ENCODE results near the gene THSD4.

Gene THSD4

DNA sequence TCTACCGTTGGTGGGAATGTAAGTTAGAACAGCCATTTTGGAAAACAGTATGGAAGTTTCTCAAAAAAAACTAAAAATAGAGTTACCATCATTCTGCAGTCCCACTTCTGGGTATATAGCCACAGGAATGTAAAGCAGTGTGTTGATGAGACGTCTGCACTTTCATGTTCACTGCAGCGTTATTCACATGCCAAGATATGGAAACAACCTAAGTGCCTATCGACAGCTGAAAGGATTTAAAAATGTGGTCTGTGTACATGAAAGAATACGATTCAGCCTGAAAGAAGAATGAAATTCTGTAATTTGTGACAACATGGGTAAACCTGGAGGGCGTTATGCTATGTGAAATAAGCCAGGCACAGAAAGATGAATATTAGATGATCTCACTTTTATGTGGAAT lies 157.7 kb downstream of the THSD4 start:
- DNase-seq: no peak

DNA sequence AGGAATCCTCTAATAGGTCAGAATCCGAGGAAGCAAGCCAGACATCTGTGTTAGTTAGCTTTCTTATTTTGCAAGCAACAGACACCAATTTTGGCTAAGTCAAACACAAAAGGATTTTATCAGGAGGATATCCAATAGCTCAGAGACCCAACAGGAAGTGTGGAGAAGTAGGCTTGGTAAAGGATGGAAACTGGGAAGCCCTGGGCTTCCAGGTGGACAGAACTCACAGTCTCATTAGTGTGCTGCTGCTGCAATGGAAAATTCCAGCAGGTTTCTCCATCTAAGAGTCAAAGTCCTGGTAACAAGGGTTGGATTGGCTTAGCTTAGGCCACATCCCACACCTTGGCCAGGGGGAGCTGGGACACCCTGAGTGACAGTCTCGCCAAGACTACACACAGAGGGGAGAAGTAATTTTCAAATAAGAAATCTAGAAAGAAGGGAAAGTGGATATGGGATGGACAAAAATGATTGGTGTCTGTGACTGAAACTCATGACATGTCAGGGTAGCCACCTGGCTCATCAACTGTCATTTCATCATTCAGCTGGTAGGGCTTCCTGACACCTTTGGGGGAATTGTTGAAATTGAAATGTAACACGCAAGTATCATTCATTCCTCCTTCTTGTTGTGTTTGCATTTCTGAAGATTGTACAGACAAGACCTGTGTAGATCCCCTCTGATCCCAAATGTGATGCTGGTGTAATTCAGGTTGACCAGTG lies 158.6 kb downstream of the THSD4 start:
- DNase-seq: no peak

DNA sequence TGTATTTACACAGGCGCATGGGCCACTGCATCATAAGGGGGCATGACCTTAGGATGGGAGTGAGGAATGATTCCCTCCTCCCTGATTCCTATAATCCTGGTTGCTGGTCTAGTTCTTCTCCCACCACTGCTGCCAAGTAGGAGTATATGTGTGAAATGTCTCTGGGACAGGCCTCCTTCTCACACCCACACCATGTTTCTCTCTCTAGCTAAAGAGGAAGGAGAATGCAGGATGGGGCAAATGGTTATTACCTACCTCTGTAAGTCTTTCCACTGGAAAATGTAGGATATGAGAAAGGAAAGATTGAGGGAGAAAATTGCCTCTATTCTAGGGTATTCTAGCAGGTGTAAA lies 159.2 kb downstream of the THSD4 start:
- DNase-seq: no peak

DNA sequence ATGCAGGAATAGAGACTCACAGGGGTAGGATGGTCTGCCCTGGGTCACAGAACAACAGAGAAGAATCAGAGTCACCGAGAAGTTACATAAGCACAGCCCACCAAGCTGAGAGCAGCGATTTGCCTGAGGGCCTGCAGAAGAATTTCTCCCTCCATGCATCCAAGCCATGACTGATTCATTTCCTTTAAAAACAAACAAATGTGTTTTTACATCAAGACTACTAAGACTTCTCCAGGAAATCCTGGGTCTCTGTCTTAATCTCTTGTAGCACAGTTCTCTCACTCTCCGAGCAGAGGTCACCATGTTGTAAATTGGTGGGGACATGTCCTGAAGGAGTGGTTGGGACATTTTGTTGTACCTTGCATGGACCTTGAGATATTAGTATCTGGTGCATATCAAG lies 159.8 kb downstream of the THSD4 start:
- DNase-seq: no peak

DNA sequence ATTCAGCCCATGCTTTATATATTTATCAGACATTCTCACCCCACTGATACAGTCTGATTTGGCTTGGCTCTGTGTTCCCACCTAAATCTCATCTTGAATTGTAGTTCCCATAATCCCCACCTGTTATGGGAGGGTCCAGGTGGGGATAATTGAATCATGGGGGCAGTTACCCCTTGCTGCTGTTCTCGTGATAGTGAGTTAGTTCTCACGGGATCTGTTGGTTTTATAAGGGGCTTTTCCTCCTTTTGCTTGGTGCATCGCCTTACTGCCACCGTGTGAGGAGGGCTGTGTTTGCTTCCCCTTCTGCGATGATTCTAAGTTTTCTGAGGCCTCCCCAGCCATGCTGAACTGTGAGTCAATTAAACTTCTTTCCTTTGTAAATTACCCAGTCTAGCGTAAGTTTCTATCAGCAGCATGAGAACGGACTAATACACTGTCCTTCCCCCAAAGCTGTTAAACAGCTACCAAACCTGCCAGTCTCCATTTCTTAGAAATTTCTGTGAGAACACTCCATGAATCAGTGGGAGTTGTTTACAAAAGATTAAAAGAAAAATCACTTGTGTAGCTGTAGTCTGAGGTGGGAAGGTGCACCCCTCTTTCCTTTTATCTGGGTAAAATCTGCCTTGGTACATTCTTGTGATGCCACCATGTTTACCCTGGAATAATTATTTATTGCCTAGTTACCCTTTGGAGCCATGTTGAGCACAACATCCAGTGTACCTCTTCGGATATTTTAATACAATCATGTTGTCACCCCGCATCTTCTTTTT lies 160.5 kb downstream of the THSD4 start:
- no peak for DNase-seq

DNA sequence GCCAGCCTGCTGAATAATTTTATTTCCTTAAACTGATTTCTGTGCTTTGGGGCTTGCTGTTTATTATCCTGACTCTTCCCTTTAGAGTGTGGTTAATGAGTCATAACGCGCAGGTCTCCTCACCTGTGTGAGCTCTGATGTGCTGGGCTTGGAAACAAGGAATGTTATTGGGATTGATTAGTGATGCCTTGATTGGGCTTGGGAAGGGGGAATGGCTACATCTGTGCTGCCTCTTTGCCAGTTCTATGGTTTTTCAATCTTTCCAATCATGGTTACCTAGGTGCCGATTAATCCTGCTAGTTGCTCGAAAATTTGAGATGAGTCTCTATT lies 161.0 kb downstream of the THSD4 start:
- DNase-seq: no peak

DNA sequence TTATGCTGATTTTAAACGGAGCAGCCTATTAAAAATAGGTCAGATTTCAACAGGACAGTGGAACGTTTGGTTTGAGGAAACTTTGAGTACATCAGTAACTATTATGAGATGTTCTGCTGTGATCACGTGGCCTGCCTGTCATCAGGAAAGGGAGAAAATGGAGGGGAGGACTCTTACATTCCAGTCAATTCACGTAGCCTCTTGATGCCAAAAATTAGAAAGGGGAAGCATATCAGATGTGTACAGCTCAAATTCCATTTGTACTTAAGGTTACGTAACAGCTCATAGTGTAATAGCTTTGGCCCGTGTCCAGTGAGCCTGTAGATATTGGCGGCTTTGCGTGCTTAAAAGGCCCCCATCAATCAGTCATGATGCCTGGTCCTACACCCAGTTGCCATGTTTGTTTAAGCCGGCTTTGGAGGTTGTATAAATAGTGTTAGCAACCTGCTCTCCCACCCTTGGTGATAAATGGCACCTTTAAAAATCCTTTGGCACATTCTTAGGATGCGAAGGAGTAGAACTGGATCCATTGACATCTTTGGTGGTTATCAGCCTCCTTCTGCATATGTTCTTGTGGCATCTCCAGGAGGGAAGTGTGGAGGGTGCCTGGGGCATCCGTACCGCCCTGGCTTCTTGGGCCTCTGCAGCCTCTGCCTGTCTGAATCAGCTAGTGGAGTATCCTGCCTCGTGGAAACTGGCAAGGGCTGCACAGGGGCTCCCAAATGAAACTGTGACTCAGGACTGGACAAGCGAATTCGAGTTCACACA lies 163.9 kb downstream of the THSD4 start:
- DNase-seq: no peak

DNA sequence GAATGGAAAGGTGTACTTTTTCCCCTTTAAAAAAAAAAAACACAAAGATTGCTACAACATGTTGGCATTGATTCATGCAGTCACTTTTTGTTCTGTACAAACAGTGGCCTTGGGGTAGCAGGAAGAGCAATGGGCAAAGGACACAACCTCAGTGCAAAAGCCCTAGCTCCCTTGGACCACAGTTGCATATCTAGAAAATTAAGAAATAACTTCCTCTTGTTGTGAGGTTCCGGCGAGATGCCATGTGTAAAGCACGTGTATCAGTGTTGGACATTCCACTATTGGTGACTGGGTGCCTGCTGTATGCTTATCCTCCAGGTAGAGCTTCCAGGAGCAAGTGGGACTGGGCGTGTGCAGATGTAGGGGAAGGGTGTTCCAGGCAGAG lies 164.5 kb downstream of the THSD4 start:
- DNase-seq: no peak

DNA sequence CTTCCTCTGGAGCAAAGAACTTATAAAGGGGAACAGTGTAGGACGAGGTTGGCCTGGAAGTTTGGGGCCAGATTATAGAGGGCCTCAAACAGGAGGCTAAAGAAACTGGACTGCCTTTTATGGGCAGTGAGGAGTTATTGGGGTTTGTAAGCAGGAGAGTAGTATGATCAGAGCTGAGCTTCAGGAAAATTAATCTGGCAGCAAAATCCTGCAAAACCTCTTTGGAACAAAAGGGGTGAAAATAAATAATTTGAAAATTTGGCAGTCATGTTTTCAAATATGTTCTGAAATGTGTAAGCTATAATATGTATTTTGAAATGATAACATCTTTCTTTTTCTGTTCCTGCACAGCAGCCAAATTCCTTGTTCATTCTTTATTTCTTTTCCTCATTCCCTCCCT lies 164.9 kb downstream of the THSD4 start:
- DNase-seq: no peak

DNA sequence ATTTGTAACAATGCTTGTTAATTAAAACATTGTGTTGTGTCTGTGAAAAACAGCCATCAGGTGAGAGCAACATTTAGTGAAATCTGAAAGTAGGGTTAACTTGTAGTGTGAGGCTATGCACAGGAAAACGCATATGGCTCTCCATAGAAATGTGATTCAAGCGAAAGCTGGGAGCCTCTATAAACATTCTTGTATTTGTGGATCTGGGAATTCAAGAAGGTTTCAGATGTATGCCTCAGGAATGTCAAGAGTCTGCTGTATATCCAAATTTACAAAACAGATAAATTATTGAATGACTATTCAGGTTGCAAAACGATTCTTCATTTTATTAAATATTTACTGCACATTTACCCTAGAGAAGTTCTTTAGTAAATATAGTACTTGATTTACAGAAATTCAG lies 166.0 kb downstream of the THSD4 start:
- DNase-seq: no peak

DNA sequence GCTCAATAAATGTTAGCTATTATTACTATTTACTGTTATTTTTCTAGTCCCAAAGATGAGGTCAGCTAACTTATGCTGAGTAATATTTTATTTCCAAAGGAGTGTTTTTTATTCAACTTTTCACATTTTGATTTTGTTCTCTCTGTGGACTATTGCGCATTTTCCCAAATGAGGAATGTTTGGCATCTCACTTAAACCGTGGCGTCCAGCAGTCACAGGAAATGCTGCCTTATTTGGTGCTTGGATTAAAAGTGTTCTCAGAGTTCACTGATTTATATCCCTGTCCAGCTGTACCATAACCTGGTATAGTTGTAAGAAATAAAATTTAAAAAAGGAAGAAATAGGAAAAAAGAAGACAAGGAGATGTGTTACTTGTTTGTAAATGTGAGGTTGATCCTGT lies 166.8 kb downstream of the THSD4 start:
- no peak for DNase-seq

DNA sequence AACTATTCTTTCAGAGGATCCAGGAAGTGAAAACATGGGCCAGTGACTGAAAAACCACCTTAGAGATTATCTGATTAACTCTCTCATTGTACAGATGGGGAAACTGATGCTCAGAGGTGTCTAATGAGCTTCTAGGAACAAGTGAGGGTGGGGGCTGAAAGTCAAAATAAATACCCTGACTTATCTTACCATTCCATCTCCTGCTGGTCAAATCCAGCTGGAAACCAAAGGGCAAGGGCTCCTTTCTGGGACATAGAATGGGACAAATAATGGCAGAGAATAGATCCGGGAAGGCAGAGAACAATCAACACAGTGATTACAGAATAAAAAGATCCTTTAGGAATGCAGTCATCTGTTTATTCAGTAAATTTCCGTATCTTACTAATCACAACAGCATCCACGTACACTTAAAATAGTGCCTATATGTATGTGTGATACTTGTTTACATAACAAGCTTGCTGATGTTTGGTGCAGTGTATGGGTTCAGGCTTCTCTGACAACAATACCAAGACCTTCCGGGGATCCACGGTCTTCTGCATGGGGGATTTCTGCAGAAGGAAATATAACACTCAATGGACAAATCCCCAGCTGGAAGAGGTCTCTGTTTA lies 173.2 kb downstream of the THSD4 start:
- DNase-seq: no peak

DNA sequence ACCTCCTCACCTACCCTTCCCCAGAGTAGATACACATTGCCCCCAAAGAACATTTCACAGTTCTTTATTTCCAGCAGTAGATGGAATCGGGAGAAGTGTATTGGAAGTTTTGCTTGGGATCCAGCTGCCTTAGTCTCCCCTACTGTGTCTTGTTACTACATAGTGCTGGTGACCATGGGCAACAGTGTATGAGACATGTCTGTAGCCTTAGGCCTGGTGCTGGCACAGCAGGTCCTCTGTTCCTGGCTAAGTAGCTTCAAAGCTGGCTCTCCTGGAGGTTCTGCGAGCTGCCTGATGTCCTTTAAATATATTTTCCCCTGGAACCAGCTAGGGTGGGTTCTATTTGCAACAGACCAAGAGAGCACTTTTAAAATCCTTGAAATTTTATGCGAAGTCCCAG lies 174.7 kb downstream of the THSD4 start:
- DNase-seq: no peak

DNA sequence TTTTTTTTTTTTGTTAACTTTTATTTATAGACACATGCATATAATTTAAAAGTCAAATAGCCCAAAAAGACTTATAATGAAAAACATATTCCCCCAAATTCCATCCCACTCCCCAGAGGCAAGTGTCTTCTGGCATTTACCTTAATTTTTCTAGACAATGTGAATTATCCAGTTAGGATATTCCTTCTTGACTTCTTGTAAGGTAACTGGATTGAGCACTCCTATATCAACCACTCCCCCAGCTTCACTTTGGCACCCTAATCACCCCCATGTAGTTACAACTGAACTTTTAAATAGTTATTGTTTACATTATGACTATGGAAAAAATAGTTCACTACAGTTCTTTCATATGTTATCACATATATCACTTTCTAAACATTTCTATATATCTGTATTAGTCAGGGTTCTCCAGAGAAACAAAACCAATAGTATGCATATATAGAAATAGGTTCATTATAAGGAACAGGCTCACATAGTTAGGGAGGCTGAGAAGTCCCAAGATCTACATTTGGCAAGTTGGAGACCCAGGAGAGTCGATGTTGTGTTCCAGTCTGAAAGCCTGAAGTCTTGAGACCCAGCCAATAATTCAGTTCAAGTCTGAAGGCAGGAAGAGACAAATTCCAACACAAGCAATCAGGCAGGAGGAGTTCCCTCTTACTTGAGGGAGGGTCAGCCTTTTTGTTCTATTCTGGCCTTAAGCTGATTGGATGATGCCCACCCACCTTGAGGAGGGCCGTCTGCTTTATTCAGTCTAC lies 175.8 kb downstream of the THSD4 start:
- no peak for DNase-seq

DNA sequence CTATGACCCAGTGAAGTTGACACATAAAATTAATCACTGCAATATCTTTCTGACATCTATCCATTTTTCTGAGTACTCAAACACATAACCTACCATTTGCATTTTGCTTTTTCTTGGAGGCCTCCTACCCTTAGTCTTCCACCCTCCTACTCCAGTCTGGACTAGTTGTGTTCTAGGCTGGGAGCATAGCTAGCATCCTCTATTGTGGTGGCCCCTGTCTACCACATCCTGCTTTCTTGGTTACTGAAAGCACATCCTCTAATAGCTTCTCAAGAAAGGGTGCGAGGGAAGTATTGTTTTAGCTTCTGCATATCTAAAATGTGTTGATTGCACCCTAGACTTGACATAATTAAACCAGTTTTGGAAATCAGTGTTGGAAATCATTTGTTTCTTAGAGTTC lies 176.5 kb downstream of the THSD4 start:
- peak in 1 of 2 donors; percentile 29 for DNase-seq

DNA sequence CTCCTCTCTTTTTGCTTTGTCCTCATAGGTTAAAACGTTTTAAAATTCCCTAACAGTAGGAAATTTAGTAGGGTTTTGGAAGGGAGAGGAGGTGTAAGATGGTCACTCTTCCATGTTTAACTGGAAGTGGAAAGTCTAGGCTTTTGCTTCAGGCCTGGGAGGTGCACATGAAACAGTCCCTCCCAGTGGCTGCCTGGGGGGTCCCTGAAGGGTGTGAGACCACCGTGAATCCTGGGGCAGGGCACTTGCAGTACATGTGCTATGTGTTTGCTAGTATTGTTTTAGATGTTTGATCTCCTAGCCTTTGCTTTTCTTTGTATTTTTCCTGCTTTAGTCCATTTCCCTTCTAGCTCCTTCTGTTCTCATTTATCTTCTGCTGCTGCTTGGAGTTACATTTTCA lies 178.5 kb downstream of the THSD4 start:
- DNase-seq: no peak

DNA sequence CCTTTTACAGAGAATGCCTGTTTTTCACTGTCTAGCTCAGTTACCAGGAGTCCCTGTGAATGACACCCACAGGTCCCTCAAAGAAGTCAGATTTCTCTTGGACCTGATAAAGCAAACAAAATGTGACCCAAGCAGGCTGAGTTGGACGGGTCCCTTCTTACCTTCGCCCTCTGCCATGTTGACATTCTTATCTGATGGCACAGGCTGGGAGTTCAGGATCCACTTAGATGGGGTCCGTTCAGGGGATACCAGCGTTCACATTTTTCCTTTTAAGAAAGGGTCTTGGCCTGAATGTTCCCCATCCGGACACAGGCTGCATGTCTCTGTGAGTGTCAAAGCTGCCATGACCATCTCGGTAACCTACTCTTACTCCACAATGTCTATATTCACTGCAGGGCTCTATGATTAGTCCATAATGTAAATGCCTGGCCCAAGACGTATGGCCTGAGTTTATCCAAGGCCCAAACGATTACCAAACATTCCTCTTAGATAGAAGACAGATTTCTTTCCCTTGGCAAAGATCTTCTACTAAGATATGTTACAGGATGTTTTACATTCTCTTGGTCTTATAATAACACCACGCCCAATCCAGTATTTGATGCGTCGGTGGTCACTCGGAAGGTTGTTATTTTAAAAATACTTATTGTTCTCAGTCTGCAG lies 179.1 kb downstream of the THSD4 start:
- no peak for DNase-seq

DNA sequence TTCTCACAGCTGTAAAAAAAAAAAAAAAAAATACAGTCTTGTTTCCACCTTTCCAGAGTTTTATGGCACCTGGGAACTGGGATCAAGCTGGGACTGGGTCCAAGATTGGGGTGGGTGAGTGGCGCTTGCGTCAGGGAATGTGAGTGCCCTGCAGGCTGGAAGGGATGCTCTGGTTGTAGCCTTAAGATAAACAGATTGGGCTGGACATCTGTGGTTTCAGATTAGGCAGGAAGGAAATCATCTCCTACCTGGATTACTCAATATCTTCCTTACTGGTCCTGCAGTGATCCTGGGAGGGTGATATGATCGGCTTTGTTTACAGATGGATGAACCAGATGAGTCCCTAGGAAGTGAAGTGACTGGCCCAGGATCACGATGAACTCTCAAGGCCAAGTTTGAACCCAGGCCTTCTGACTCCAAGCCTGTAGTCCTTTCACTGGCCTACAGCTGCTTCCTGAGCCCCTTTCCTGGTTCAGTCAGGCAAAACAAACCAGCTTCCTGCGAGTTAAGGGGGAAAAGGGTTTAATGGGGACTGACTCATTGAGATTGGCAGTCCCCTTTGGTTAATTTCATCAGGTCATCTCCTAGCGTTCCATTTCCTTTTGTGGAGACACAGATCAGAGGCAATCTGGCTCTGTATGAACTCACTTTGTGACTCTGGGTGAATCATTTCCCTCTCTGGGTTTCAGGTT lies 179.8 kb downstream of the THSD4 start:
- peak in 1 of 2 donors; percentile 1 for DNase-seq

DNA sequence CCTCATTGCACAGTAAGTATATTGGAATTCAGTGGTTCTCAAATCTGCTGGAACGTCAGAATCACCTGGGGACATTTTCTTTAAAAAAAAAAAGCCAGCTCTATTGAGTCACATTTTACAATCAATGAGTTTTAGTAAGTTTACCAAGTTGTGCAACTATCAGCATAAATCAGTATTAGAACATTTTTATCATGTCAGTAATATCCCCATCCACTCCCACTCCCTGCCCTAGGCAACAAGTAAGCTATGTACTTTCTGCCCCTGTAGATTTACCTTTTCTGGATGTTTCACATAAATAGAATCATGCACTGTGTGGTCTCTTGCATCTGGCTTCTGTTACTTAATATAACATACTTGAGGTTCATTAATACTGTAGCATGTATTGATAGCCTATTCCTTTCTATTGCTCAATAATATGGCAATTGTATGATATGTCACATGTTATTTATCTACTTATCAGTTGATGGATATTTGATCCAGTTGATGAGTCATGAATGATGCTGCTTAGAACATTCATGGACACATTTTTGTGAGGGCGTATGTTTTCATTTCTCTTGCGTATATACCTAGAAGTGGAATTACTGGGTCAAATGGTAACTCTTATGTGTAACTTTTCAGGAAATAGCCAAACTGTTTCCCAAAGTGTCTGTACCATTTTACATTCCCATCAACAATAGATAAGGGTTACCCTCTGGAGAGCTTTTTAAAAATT lies 180.5 kb downstream of the THSD4 start:
- DNase-seq: no peak

DNA sequence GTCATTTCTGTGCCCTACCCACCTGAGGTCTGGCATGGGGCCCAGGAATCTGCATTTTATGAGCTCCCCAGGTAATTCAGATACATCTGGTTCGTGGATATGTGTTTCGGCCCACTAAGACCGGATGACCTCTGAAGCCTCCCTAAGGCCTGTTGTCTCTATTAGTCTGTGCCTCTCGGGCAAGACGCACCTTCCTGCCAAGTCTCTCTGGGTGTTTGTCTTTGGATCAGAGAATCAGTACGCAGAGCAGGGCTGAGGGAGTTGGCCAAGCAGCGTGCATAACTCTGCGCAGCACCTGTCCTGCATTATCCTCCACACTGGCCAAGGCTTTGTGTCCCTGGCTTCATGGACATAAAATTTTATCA lies 181.0 kb downstream of the THSD4 start:
- no peak for DNase-seq

DNA sequence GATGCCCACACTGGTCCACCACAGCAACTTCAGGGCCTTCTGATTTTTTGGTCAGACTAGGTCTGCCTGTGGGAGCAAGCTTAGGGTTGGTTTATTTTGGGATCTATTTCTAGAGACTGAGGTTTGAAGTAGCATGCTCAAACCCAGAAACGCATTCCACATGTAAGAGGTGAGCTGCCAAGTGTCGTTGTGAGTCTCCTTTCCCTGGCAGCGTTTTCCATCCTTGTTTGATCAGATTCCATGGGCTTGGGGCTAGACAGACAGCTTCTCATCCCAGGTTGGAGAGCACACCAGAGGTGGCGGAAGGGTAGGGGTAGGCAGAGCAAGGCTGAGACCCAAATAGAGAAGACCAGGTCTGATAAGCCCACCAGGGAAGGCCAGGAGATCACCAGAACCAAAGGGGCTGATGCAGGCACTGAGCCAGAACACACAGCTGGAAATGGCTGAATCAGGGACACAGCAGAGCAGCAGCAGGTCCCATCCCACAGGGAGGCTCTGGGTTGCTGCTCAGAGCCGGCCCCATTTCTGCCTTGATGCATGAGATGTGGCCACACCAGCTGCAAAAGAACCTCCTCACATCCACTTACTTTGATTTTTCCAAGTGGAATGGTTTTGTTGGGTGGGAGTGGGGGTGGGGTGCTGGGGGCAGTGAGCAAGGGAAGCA lies 186.8 kb downstream of the THSD4 start:
- no peak for DNase-seq

Data from CD4-positive, alpha-beta T cell treated with Interleukin-4 for 1 hour (primary cell).